22Rv1 (cell line): Measurements from ENCODE around the gene SERINC1.

Experiments
- ZFX ChIP-seq: fragments of 450-650 bp; IDR thresholded peaks from 2 replicates; pipeline ENCODE4 v1.6.1; 2017; ENCODE audit warnings: antibody characterized with exemption, borderline replicate concordance
- TF ChIP-seq, protein P1 (sequence below): fragments of 450-650 bp; IDR thresholded peaks from 2 replicates; pipeline ENCODE4 v1.5.1; 2017; ENCODE audit warnings: mild to moderate bottlenecking

DNA sequence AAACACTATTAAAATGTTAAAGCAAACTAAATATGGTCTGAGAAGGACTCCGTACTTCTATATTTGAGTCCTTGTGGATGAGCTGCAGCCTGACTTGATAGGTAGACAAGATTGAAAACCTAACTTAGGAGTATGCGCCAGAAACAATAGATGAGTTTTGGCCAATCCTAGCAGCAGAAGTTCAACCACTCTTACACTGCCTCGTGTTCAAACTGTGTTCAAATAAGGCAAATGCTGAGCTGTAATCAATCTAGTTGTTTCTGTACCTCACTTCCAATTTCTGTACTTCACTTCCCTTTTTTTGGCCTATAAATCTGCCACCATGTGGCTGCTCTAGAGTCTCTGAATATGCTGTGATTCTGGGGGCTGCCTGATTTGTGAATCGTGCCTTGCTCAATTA is 13.2 kb upstream of the SERINC1 start:
- TF ChIP-seq, protein P1, sequence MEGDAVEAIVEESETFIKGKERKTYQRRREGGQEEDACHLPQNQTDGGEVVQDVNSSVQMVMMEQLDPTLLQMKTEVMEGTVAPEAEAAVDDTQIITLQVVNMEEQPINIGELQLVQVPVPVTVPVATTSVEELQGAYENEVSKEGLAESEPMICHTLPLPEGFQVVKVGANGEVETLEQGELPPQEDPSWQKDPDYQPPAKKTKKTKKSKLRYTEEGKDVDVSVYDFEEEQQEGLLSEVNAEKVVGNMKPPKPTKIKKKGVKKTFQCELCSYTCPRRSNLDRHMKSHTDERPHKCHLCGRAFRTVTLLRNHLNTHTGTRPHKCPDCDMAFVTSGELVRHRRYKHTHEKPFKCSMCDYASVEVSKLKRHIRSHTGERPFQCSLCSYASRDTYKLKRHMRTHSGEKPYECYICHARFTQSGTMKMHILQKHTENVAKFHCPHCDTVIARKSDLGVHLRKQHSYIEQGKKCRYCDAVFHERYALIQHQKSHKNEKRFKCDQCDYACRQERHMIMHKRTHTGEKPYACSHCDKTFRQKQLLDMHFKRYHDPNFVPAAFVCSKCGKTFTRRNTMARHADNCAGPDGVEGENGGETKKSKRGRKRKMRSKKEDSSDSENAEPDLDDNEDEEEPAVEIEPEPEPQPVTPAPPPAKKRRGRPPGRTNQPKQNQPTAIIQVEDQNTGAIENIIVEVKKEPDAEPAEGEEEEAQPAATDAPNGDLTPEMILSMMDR: no peak
- TF ChIP-seq ZFX: no peak
